Epithelial cell of proximal tubule (primary cell): ENCODE measurements around the gene NBEAL2. TPM values are rescaled to one million over a fixed set of nuclear protein-coding genes. Genes with fewer than 3 reads are reported as not detected.

Experiments
- DNase-seq: peaks from one replicate; pipeline ENCODE4 v3.0.0-alpha.2; 2011; ENCODE audit warnings: low read depth
- H3K4me3 ChIP-seq: 2 replicates; pipeline ENCODE4 v1.5.1; 2011; ENCODE audit warnings: low read depth, mild to moderate bottlenecking, low read length
- total RNA-seq: library from RNA; depleted of rRNA; stranded (reverse); fragments of >200 nt; gene quantifications from 2 replicates; pipeline ENCODE4 v1.2.3, GENCODE V29; 2015
- TF ChIP-seq, protein P1 (sequence below): conservative IDR thresholded peaks from 2 replicates; pipeline ENCODE4 v1.5.1; 2012; ENCODE audit warnings: low read depth, mild to moderate bottlenecking, low read length

The NBEAL2 gene
- total RNA-seq, 1 donor from 2014 or later: 79.7 TPM

- no peak for DNase-seq
- no peak overlapping the region for H3K4me3 ChIP-seq
- TF ChIP-seq, protein P1, sequence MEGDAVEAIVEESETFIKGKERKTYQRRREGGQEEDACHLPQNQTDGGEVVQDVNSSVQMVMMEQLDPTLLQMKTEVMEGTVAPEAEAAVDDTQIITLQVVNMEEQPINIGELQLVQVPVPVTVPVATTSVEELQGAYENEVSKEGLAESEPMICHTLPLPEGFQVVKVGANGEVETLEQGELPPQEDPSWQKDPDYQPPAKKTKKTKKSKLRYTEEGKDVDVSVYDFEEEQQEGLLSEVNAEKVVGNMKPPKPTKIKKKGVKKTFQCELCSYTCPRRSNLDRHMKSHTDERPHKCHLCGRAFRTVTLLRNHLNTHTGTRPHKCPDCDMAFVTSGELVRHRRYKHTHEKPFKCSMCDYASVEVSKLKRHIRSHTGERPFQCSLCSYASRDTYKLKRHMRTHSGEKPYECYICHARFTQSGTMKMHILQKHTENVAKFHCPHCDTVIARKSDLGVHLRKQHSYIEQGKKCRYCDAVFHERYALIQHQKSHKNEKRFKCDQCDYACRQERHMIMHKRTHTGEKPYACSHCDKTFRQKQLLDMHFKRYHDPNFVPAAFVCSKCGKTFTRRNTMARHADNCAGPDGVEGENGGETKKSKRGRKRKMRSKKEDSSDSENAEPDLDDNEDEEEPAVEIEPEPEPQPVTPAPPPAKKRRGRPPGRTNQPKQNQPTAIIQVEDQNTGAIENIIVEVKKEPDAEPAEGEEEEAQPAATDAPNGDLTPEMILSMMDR: no peak
Observed at GRCh38 chr3:47056705-47057104, 77.2 kb downstream of the NBEAL2 start.

DNA sequence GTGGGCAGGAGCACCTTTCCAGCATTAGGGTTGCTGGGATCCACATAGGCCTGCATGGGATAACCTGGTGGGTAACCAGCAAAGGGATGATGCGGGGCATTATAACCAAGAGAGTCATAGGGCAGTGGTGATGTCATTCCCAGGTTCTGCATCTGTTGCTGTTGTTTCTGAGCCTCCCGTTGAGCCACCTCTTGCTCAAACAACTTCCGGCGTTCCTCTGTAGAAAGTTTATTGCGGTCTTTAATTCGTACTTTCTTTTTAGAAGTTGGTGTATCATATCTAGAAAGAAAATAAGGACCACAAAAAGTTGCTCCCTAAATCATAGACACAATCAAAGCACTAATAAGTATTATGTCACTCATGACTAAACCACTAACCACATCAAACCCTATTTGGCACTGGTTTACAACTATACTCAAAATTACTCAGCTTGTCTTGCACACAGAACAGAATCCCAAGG lies 77.8 kb downstream of the NBEAL2 start:
- no peak overlapping the region for H3K4me3 ChIP-seq
- no peak for DNase-seq
- TF ChIP-seq, protein P1: no peak

Other genes with a start within 250 kb of the NBEAL2 start
- 4.2 TPM in 1 of 2 replicates, not detected in the other for gene MYL3, start 116.2 kb upstream of the NBEAL2 start, total RNA-seq
- 1.2 and 11.5 TPM in 2 replicates for gene PTH1R, start 101.9 kb upstream of the NBEAL2 start, total RNA-seq
- gene CCDC12, start 2.9 kb upstream of the NBEAL2 start, total RNA-seq: 41.9 and 60.3 TPM in 2 replicates
- 17.4 and 21.3 TPM in 2 replicates for gene SETD2, start 184.4 kb downstream of the NBEAL2 start, total RNA-seq